ENCODE measurements around the gene CPEB4.

DNA sequence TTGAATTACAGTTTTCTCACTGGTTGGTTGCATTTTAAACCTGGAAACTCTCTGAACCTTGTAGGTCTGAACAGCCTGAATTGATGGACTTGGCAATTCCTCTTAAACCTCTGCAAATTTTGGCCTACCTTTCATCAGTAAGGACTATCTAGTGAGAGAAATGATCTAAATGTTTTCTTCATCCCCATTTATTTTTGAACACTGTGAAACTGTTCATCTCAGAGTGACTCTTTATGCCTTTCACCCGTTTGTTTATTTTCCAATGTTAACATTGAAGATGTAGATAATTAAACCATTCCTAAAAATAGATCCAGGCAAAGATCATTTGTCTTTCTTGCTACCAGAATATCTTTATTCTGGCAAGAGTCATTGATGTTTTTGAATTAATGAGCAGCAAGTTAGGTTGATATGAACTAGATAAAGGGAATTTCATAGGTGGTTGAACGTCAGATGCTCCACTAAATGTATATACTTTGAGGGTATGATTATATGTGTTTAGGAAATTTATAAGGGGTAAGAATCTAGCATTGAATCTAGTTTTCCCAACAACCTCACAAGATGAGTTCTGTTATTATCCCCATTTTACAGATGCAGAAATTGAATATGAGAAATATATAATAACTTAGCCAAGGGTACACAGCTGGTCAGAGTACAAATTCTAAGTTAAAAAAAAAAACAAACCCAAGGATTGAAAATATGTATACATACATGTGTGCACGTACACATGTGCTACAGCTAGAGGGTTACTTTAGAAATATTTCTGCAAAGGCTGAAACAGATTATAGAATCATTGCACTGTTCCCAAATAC, 3.4 kb downstream of the CPEB4 start:
- TF ChIP-seq, protein P1, sequence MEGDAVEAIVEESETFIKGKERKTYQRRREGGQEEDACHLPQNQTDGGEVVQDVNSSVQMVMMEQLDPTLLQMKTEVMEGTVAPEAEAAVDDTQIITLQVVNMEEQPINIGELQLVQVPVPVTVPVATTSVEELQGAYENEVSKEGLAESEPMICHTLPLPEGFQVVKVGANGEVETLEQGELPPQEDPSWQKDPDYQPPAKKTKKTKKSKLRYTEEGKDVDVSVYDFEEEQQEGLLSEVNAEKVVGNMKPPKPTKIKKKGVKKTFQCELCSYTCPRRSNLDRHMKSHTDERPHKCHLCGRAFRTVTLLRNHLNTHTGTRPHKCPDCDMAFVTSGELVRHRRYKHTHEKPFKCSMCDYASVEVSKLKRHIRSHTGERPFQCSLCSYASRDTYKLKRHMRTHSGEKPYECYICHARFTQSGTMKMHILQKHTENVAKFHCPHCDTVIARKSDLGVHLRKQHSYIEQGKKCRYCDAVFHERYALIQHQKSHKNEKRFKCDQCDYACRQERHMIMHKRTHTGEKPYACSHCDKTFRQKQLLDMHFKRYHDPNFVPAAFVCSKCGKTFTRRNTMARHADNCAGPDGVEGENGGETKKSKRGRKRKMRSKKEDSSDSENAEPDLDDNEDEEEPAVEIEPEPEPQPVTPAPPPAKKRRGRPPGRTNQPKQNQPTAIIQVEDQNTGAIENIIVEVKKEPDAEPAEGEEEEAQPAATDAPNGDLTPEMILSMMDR (conservative IDR thresholded peaks at IDR 0.05): no peak
- no peak for TF ChIP-seq EZH2 (IDR thresholded peaks at IDR 0.05; ENCODE audit: low read depth)

All from PC-9 (cell line).